NCI-H1092 (cell line): ENCODE data around the gene B3GALNT2.
"Not testable (repeated sequence)": the region's sequence is repeated elsewhere in the genome, so short reads cannot be mapped to it uniquely, and the experiment has no call there.

Experiments
- DNase-seq: peaks from one replicate; lab custom pipeline; 2025; lab: John Stamatoyannopoulos, UW

Gene B3GALNT2

DNA sequence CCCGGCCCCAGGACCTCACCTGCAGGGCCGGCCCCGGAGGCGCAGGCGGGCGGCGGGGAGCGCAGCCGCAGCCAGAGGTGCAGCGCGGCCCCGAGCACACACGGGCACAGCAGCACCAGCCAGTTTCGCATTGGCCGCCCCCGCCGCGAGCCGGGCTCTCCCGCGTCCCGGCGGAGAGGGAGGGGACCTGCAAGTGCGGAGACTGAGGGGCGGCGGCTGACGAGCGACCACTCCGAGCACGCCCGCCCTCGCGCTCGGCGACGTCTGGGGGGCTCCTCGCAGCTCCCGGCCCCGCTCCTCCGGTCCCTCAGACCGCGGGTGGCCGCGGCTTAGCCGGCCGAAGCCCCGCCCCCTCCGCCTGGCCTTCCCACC lies at the start of gene B3GALNT2:
Gene B3GALNT2 (minus strand): TSS at position 331 of the 372 bp plus-strand sequence. CDS start 200 bp downstream, at position 131.
- DNase-seq, result no peak

DNA sequence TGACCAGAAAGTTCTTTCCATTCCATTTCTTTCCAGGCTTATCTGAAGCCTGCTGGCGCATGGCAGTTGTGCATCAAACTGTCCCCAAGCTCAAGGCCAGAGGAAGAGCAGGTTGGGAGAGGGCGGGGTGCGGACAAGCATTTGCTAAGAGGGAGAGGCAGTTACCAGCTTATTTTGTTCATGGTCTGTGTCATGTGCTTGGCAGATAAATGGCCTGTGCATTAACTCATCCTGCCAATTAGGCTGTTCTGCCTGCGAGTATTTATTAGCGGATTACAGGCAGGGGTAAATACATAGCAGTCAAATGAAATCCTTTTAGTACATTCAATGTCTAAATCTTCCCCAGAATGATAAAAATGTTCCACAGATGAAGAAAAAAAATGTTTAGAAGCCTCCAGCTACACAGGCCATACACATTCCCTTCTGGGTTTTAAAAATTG lies 48.9 kb upstream of the B3GALNT2 start:
- DNase-seq, result no peak

DNA sequence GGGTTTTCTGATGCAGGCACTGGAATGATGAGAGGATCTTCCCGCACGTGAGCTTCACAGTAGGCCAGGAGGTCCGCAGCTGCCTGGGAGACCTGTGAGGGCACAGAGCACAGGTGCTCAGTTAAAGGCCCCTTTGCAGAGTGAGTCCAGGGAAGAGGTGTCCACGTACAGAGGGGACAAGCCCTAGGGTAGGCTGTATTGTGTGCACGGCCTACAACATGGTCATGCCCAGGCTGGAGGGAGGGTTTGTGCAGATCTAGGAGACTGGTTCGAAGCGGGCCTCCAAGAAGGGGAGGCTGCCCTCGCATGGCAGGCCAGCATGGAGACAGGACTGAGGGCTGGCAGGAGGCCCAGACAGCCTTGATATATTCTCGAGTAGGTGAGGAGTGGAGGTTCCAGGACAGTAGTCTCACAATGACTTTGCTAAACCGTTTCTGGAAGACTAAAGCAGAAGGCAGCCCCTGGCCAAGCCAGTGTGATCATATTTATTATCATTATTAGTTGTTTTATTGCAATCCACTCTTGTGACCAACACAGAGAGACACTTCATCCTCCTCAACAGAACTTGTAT lies 48.0 kb upstream of the B3GALNT2 start:
- no peak for DNase-seq

DNA sequence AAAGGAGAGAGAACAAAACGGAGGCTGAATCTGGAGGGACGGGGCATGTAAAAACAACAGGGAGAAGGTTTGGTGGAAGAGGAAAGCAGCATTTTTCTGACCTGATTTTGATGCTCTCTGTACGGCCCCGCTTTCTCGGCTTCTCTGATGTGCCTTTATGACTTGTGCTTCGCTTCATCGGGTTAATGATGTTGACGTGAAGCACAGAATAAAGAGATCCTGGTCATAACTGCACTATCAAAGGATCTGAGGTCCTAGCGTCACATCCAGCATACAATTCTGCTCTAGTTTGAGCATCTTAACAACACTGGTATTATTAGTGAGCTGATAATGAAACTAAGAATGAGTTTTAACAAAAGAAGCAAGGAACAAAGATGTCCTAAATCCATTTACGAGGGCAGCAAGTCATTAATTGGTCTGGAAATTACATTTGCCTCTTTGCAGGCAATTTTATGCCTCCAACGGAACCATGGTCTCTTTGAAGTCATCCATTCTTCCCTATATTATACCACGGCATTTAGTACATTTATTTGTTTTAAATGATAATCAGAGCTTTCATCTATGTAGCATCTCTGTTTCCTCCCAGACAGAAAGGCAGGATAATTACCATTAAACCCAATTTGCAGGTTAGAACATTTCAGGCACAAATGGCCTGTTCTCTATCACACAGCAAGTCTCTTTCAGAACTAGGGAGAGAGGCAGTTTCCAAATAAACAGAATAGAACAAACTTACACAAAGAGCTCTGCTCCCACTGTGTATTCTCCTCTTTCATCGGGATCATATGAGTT lies 45.3 kb upstream of the B3GALNT2 start:
- no peak for DNase-seq

DNA sequence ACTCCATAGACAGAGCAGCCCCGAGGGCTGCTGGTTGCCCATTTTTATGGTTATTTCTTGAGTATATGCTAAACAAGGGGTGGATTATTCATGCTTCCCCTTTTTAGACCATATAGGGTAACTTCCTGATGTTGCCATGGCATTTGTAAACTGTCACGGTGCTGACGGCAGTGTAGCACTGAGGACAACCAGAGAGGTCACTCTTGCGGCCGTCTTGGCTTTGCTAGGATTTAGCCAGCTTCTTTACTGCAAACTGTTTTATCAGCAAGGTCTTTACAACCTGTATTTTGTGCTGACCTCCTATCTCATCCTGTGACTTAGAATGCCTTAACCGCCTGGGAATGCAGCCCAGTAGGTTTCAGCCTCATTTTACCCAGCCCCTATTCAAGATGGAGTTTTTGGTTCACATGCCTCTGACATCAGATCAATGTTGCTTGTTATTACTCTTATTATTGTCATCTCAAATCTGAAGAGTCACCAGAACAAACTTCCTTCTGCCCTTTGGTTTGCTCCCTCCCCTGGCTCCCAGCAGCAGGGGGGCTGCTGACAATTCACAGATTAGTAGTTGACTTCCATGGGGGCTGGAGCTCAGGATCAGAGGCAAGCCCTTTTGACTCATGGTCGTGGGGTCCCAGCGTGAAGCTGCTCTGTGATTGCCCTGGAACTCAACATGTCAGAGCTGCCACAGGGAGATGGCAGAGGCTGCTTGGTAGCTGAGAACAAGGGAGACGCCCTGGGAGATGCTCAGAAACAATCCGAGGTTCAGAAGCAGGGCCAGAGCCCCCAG lies 42.3 kb upstream of the B3GALNT2 start:
- DNase-seq, result not testable (repeated sequence)

DNA sequence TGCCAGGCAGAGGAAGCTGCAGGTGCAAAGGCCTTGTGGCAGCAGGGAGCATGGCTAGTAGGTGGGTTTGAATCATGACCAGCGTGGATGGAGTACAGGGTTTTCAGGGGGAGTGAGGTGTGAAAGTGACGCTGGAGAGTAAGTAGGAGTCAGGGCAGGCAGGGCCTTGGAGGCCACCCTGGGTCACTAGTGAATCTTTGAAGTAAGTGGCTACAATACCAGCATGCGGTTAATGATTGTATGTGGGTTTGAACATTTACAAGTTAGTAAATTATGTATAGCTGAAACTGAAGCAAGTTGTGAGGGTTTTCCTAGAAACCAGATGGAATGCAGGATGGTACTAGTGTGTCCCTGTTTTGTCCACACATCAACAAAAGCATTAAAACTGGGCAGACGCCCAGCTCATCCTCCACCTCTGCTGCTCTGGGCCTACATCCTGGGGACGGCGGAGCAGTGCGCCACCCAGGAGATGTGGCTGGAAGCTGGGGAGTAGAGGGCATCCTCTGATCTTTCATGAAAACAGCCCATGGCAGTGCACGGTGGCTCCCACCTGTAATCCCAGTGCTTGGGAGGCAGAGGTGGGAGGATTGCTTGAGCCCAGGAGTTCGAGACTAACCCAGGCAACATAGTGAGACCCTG lies 41.2 kb upstream of the B3GALNT2 start:
- no peak for DNase-seq

DNA sequence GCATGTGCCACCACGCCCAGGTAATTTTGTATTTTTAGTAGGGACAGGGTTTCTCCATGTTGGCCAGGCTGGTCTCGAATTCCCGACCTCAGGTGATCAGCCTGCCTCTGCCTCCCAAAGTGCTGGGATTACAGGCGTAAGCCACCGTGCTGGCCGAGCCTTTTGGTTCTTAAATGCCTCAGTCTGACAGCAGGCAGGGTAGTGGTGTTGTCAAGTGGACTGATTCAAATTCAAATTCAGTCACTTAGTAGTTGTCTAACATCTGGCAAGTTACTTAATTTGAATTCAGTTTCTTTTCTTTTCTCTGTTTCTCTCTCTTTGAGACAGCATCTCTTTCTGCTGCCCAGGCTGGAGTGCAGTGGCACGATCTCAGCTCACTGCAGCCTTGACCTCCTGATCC lies 38.6 kb upstream of the B3GALNT2 start:
- DNase-seq, result not testable (repeated sequence)

DNA sequence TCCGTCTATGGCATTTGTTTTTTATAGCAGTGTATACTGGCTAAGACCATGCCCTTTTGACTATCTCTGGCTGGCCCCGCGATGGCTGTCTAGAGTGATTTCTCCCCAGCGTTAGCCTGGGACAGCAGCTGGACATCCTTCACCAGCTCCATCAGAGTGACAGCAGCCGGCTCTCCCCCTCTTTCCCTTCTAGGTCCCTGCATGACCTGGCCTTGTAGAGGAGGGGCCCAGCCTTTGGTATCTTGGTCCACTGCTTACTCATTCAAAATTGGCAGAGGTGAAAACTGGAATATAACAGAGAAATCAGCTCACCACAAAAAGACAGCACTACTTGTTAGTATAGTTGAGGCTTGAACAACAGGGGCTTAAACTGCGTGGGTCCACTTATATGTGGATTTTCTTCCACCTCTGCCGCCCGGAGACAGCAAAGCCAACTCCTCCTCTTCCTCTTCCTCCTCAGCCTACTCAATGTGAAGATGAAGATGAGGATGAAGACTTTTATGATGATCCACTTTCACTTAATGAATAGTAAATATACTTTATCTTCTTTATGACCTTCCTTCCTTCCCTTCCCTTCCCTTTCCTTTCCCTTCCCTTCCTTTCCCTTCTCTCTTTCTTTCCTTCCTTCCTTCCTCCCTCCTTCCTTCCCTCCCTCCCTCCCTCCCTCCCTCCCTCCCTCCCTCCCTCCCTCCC lies 29.4 kb upstream of the B3GALNT2 start:
- no peak for DNase-seq

DNA sequence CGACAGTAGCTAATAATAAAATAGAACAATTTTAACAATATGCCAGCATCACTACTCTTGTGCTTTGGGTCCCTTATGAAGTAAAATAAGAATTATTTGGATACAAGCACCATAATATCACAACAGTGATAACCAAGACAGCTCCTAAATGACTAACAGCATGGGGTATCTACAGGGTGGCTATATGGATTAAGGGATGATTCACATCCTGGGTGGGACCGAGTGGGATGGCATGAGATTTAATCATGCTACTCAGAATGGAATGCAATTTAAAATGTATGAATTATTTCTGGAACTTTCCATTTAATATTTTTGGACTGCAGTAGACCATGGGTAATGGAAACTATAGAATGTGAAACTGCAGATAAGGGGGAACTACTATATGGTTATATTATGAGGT lies 28.1 kb upstream of the B3GALNT2 start:
- DNase-seq, result no peak

DNA sequence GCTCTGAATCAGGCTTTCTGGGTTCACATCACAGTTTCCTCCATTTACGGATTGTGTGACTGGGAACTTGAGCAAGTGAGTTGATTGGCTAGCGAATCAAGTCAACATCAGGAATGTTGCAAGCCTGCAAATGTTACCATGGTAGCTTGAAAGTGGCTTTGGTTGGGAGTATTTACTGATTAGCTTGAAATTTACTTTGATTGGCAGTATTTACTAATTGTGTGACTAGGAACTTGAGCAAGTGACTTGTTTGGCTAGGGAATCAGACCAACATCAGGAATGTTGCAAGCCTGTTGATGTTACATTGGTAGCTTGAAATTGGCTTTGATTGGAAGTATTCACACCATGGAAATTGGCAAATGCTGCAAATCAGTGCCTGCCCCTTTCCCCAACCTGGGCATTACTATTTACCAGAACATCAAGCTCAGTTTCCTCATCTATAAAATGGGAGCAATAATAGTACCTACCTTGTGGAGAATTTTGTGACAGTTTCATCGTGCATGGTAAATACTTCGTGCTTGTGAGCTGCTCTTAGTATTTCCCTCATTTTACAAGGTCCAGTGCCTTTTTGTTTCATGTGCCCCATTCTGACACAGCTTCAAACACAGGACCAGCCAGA lies 23.1 kb upstream of the B3GALNT2 start:
- DNase-seq, result no peak

DNA sequence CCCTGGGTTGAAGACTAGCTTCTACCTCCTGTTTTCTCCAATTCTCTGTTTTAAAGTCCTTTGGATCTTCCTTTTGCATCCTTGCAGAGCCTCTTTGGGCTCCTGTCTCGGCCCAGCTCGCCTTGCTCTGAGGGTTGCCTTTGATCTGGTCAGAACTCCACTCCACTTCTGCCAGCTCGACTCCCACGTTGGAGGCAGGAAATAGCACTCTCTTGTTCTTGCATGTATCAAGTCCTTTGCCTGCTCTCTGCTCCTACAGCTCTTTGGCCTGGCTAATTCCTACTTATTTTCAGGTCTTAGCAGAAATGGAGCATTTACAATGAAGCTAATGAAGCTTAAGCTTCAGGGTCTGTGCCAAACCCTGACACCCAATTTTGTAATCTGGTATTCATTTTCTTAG lies 21.1 kb upstream of the B3GALNT2 start:
- DNase-seq, result no peak

DNA sequence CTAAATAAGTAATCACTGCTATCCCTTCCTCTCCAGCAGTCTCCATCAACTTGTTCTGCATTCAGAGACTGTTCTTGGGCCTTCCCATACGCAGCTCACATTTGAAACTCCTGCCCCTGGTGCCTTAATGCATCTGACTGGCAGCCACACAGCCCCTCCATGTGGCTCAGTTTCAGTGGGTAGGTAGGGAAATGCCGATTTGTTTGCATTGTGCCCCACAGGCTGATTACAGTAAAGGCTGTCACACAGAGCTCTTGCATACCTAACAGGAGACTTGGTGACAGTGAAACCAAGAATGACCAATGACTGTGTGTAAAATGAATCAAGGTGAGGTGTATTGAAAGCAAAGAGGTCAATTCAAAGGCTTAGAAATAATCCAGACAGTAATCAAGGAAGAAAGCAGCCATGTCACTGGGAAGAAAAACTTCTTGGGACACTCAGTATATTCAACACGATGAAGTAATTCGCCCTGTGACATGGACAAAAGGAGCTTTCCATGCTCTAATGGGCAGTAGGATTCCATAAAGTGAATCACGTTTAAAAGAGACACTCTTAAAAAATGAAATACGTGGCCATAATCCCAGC lies 12.7 kb upstream of the B3GALNT2 start:
- no peak for DNase-seq

DNA sequence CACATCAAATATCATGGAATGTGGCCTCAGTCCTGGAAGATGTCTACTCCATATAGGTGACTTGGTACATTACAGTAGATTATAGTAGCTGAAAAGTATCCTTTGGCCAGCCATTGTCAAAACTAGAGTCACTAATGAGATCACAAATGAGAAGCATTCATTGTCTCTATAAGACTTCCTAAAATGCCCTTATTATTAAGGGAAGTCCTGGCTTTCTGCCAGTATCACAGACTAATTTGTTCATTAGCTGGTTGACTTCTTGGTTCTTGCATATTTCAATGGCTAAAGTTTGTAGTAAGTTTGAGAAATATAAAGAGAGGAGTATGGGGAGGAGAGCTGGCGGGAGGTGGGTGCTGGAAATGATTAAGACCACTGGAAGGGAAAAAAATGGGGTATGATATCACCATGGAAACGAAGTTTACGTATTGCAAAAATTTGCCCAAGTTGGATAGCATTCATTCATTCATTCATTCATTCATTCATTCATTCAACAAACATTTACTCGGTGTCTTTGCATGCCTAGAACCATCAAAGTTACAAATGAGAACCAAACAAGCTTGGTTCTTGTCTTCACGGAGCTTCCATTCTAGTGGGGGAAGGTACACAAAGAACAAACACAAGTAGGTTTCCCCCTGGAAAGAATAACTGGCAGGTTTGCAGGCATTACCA lies 11.7 kb upstream of the B3GALNT2 start:
- no peak for DNase-seq

DNA sequence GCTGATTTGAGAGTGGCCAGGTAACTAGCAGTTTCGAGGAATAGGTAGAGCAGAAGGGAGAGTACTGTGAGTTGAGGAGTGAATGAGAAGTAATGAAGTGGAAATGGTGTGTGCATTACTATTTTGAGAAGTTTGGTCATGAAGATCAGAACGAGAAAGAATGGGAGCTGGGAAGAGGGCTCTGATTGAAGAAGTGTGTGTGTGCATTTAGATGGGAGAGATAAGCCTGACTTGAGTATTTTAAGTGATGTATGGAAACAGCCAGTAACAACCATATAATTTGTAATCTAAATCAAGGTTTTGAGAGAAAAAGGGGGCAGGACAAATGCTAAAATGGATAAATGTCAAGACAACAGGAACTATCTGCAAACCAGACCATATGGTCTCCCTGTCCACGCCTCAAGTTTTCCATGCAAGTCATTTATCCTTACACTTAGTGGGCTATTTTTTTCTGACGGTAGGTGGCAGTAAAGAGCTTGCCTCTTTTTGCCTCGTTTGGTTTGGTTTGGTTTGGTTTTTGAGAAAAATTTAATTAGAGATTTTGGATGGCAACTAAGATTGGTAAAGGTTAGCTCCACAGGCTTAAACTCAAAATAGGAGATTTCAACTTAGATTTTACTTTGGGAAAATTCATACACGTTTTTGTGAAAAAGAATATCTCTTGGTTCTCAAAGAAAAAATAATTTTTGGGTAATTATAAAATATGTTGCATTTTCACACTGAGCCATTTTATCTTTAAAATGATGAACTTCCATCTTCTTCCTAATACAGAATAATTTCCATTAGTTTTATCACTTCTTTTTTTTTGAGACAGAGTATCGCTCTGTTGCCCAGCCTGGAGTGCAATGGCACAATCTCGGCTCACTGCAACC lies 9.5 kb upstream of the B3GALNT2 start:
- peak; percentile 71 for DNase-seq

DNA sequence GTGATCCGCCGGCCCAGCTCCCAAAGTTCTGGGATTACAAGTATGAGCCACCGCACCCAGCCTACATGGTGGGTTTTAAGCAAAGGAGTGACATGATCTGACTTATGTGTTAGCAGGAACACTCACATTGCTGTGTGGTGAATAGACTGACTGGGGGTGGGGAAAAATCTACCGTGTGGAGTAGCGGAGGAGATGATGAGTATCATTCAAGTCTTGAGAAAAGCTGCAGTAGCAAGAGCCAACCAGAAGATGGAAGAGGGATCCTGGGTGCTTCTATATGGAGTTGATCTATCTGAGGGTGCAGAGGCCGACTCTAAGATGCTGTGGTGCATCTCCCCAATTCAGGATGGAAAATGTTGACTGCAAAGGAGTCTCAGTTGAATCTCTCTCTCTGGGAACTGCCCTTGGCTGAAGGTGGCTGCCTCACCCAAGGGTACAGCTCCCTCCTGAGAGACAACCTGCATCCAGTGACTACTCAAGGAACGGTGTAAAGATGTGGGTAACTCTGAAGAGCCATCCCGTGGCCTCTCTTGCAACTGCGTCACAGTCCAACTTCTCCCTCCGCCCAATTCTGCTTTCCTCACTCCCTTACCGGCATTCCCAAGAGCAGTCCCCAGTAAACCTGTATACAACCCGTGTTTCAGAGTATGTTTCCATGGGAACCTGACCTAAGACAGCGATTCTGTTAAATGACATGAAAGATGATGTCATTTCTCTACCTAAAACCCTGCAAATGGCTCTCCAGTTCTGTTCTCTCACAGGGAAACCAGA lies 7.4 kb upstream of the B3GALNT2 start:
- DNase-seq, result no peak

DNA sequence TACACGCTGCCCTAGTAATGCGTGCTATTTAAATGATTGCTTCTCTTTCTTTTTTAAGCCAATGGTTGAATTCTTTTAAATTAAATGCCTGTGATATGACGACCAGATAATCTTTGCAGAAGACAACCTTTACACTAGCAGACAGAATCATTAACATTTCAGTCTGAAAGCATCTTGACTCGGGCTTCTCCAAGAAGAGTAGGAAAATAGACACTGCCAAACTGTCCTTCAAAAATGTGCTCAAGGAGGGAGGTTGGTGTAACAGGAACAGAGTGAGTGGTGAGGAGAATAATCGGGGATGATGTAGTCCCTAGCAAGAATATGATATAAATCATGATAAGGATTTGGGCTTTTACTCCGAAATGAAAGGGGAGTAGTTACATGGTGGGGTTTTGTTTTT lies 6.6 kb upstream of the B3GALNT2 start:
- no peak for DNase-seq

DNA sequence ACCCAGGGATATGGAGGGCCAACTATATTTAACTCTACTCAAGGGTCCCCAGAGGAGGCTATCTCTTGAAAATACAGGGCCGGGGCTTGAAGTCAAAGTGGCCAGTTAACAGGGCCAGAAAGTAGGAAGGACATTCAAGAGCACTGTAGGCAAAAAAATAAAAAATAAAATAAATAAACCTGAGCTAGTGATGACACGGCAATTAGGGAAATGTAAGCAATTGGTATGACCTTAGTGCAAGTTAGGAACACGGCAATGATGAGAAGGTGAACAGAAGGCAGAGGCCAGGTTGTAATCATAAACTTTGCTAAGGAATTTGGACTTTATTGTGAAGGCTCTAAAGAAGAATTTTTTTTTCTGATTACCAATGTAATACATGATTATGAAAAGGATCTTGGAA lies 3.4 kb upstream of the B3GALNT2 start:
- no peak for DNase-seq

DNA sequence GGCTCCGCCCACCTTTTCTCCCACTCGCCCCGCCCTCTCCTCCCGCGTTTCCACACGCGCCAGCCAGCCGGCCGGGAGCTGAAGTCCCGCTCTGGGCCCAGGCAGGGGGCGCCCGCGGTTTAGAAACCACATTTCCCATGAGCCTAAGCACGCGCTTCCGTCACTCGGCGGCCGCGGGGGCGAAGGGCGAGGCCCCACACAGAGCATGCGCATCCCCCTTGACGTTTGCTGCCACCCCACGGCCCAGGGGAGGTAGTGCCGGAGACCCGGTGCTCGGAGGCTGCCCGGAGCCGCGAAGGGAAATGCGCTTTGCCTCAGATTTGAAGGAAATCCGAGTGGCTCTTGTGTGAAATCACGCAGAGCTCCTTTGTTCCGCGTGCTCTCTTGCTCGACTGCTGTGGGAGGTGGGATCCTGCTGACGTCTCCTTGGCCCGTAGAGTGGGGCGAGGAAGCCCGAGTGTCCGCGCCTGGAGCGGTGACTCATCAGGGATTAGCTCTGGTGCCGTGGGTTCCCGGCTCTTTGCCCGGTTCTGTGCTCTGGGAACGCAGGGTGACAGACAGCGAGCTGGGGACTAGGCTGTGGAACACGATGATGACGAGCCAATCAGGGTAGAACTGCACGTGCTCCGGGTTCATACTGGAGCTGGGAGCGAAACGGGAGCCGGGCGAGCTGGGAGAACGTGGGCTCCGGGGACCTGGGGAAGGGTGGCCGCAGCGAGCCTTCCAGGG lies 406 bp upstream of the B3GALNT2 start:
- peak; percentile 99 for DNase-seq
